ENCODE data around the gene IL9R.

DNA sequence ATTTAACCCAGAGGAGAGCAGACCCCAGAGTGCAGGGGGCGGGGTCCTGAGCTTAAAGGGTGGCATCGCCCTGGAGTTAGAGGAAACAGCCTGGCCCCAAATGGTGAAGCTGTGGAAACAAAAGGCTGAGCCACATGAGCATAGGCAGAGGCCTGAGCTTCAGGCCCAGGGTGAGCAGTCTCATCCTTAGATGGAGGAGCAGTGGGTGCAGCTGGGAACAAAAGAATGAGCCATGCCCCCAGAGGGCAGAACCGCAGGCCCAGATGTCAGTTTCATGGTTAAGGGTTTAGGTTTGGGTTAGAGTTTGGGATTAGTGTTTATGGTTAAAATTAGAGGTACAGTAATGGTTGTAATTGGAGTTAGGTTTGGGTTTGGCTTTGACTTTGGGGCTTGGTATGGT, 44.4 kb upstream of the IL9R start:
- TF ChIP-seq, protein P1, sequence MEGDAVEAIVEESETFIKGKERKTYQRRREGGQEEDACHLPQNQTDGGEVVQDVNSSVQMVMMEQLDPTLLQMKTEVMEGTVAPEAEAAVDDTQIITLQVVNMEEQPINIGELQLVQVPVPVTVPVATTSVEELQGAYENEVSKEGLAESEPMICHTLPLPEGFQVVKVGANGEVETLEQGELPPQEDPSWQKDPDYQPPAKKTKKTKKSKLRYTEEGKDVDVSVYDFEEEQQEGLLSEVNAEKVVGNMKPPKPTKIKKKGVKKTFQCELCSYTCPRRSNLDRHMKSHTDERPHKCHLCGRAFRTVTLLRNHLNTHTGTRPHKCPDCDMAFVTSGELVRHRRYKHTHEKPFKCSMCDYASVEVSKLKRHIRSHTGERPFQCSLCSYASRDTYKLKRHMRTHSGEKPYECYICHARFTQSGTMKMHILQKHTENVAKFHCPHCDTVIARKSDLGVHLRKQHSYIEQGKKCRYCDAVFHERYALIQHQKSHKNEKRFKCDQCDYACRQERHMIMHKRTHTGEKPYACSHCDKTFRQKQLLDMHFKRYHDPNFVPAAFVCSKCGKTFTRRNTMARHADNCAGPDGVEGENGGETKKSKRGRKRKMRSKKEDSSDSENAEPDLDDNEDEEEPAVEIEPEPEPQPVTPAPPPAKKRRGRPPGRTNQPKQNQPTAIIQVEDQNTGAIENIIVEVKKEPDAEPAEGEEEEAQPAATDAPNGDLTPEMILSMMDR (IDR thresholded peaks at IDR 0.05) = no peak
- TF ChIP-seq POLR2A (IDR thresholded peaks at IDR 0.05) = no peak
